ENCODE data around the gene CLDN14. TPM values are rescaled to one million over a fixed set of nuclear protein-coding genes. Genes with fewer than 3 reads are reported as not detected.

Gene CLDN14
- total RNA-seq, 1 donor from 2014 or later = not detected

GRCh38 chr21:36482181-36482580, 2.3 kb upstream of the CLDN14 start:
- intact Hi-C loops (cut with micrococcal nuclease) = no loop called here
- no peak for TF ChIP-seq CTCF (IDR thresholded peaks at IDR 0.05; ENCODE audit: borderline replicate concordance)

GRCh38 chr21:36481639-36482038, 1.7 kb upstream of the CLDN14 start:
- intact Hi-C loops (cut with micrococcal nuclease) = no loop called here

More at GRCh38 chr21:36482181-36482580, 2.3 kb upstream of the CLDN14 start:
- H3K9me3 ChIP-seq (replicated peaks) = no peaks in the 10 kb centered on the region
- H3K27me3 ChIP-seq (ENCODE audit: low read depth) = no peaks in the 10 kb centered on the region
- peaks cover 7% of the 10 kb centered on the region for H3K4me1 ChIP-seq
- H3K36me3 ChIP-seq = no peaks in the 10 kb centered on the region
- no peak overlapping the region for H3K27ac ChIP-seq (replicated peaks)
- no peak for DNase-seq
- H3K4me3 ChIP-seq = no peak overlapping the region

GRCh38 chr21:36480618-36481017, 696 bp upstream of the CLDN14 start:
- intact Hi-C loops (cut with micrococcal nuclease) = no loop called here
- no peak for TF ChIP-seq CTCF (IDR thresholded peaks at IDR 0.05; ENCODE audit: borderline replicate concordance)
- no peak overlapping the region for H3K4me3 ChIP-seq
- H3K4me1 ChIP-seq = peaks cover 10% of the 10 kb centered on the region
- no peaks in the 10 kb centered on the region for H3K9me3 ChIP-seq (replicated peaks)
- H3K36me3 ChIP-seq = no peaks in the 10 kb centered on the region
- no peak overlapping the region for H3K27ac ChIP-seq (replicated peaks)
- DNase-seq = no peak
- H3K27me3 ChIP-seq (ENCODE audit: low read depth) = no peaks in the 10 kb centered on the region

More at GRCh38 chr21:36481639-36482038, 1.7 kb upstream of the CLDN14 start:
- Histone ChIP-seq H3K27me3 (ENCODE audit: low read depth) (no peaks in the 10 kb centered on the region), H3K4me1 (peaks cover 10% of the 10 kb centered on the region), H3K27ac (replicated peaks) (no peak overlapping the region), H3K36me3 (no peaks in the 10 kb centered on the region), H3K9me3 (replicated peaks) (no peaks in the 10 kb centered on the region), H3K4me3 (no peak overlapping the region)
- no peak for TF ChIP-seq CTCF (IDR thresholded peaks at IDR 0.05; ENCODE audit: borderline replicate concordance)
- DNase-seq = no peak

GRCh38 chr21:36478941-36479340, 981 bp downstream of the CLDN14 start:
- DNase-seq = no peak
- TF ChIP-seq CTCF (IDR thresholded peaks at IDR 0.05; ENCODE audit: borderline replicate concordance) = no peak
- no peaks in the 10 kb centered on the region for H3K36me3 ChIP-seq
- H3K9me3 ChIP-seq (replicated peaks) = no peaks in the 10 kb centered on the region
- no peaks in the 10 kb centered on the region for H3K27me3 ChIP-seq (ENCODE audit: low read depth)
- no peak overlapping the region for H3K27ac ChIP-seq (replicated peaks)
- H3K4me1 ChIP-seq = peaks cover 10% of the 10 kb centered on the region
- H3K4me3 ChIP-seq = no peak overlapping the region
- intact Hi-C loops (cut with micrococcal nuclease) = no loop called here

GRCh38 chr21:36478207-36478701, 1.7 kb downstream of the CLDN14 start:
- peaks cover 4% of the 10 kb centered on the region for H3K9me3 ChIP-seq (replicated peaks)
- no peak for TF ChIP-seq CTCF (IDR thresholded peaks at IDR 0.05; ENCODE audit: borderline replicate concordance)
- H3K27me3 ChIP-seq (ENCODE audit: low read depth) = no peaks in the 10 kb centered on the region
- H3K27ac ChIP-seq (replicated peaks) = no peak overlapping the region
- no peak overlapping the region for H3K4me3 ChIP-seq
- peaks cover 10% of the 10 kb centered on the region for H3K4me1 ChIP-seq
- no peaks in the 10 kb centered on the region for H3K36me3 ChIP-seq
- intact Hi-C loops (cut with micrococcal nuclease) = no loop called here
- no peak for DNase-seq
